Measurements from ENCODE around the gene GPS1. TPM values are rescaled to one million over a fixed set of nuclear protein-coding genes. Genes with fewer than 3 reads are reported as not detected.
A peak's percentile ranks its signal among the peaks of the same experiment; 100 is the strongest.

GPS1 gene
- total RNA-seq, 1 donor from 2014 or later, result 115 TPM

GRCh38 chr17:82076785-82077591, 25.3 kb downstream of the GPS1 start:
- DNase-seq, result peak; percentile 55
- Mint-ChIP-seq H3K4me1 (ENCODE audit: low read depth, unreplicated experiment) (no peaks in the 10 kb centered on the region), H3K9me3 (ENCODE audit: unreplicated experiment) (peaks cover 8% of the 10 kb centered on the region), H3K27me3 (ENCODE audit: unreplicated experiment) (peaks cover 5% of the 10 kb centered on the region), H3K36me3 (ENCODE audit: unreplicated experiment) (no peaks in the 10 kb centered on the region), H3K27ac (ENCODE audit: unreplicated experiment) (no peak overlapping the region), H3K4me3 (ENCODE audit: unreplicated experiment) (no peak overlapping the region)
- TF ChIP-seq CTCF (IDR thresholded peaks at IDR 0.05; ENCODE audit: partially characterized antibody, unreplicated experiment), result no peak

- Mint-ChIP-seq H3K4me3 (ENCODE audit: unreplicated experiment) (no peak overlapping the region), H3K36me3 (ENCODE audit: unreplicated experiment) (no peaks in the 10 kb centered on the region), H3K4me1 (ENCODE audit: low read depth, unreplicated experiment) (no peaks in the 10 kb centered on the region), H3K27me3 (ENCODE audit: unreplicated experiment) (peaks cover 5% of the 10 kb centered on the region), H3K27ac (ENCODE audit: unreplicated experiment) (peak overlapping the region; percentile 62), H3K9me3 (ENCODE audit: unreplicated experiment) (peaks cover 8% of the 10 kb centered on the region)
- TF ChIP-seq CTCF (IDR thresholded peaks at IDR 0.05; ENCODE audit: partially characterized antibody, unreplicated experiment), result no peak
- no peak for DNase-seq
Observed at GRCh38 chr17:82077617-82078358, 26.1 kb downstream of the GPS1 start.

GRCh38 chr17:82078433-82078832, 26.7 kb downstream of the GPS1 start:
- Mint-ChIP-seq H3K36me3 (ENCODE audit: unreplicated experiment) (no peaks in the 10 kb centered on the region), H3K27ac (ENCODE audit: unreplicated experiment) (peak overlapping the region; percentile 62), H3K9me3 (ENCODE audit: unreplicated experiment) (peaks cover 8% of the 10 kb centered on the region), H3K4me3 (ENCODE audit: unreplicated experiment) (no peak overlapping the region), H3K4me1 (ENCODE audit: low read depth, unreplicated experiment) (no peaks in the 10 kb centered on the region), H3K27me3 (ENCODE audit: unreplicated experiment) (peaks cover 4% of the 10 kb centered on the region)
- no peak for TF ChIP-seq CTCF (IDR thresholded peaks at IDR 0.05; ENCODE audit: partially characterized antibody, unreplicated experiment)
- no peak for DNase-seq

- Mint-ChIP-seq H3K27me3 (ENCODE audit: unreplicated experiment) (peaks cover 5% of the 10 kb centered on the region), H3K27ac (ENCODE audit: unreplicated experiment) (no peak overlapping the region), H3K4me1 (ENCODE audit: low read depth, unreplicated experiment) (no peaks in the 10 kb centered on the region), H3K9me3 (ENCODE audit: unreplicated experiment) (peaks cover 8% of the 10 kb centered on the region), H3K36me3 (ENCODE audit: unreplicated experiment) (no peaks in the 10 kb centered on the region), H3K4me3 (ENCODE audit: unreplicated experiment) (no peak overlapping the region)
- DNase-seq, result no peak
- no peak for TF ChIP-seq CTCF (IDR thresholded peaks at IDR 0.05; ENCODE audit: partially characterized antibody, unreplicated experiment)
Observed at GRCh38 chr17:82079001-82079677, 27.4 kb downstream of the GPS1 start.

All from glutamatergic neuron (in vitro differentiated cells).